HG03378 (cell line): ENCODE data around the gene NEDD4L.

ENCODE experiments used
- ATAC-seq: cut with Tn5 transposase; IDR thresholded peaks from one replicate; pipeline ENCODE4 v1.9.1; 2021; ENCODE audit warnings: mild to moderate bottlenecking, moderate library complexity; ENCODE audit not compliant: unreplicated experiment

The NEDD4L gene

DNA sequence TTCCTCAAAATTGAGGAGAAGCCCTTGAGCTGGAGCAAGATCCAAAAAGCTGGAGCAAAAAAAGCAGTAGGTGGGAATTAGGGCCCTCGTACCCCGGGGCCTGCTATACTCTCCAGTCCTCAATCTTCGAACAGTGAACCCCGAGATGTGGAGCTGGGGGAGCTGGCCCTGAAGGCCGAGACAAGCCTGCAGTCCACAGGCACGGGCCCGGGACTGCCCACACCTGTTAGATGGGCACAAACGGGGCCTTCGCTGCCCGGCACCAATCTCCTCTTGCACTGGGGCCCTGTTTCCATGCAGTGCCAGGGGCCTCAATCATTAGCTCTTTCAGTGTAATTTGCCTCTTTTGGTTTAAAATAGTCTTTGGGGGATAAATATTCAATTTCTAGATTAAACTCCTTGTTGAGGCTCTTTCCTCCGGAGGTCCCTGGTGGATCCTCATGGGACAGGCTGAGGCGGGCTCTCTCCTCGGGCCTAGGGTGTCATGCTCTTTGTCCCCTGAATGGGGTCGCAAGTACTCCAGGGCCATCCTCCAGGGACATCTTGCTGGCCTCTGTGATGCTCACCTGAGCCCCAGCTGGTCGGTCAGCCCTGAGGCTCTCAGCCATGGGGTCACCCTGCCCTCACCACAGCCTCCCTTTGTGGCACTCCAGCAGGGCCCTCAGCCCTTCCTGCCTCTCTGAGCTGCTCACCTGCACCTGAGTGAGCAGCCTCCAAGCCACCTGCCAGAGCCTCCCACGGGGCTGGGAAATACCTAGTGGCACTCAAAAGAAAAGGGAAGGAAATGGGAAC, 361.3 kb downstream of the NEDD4L start:
- no peak for ATAC-seq

DNA sequence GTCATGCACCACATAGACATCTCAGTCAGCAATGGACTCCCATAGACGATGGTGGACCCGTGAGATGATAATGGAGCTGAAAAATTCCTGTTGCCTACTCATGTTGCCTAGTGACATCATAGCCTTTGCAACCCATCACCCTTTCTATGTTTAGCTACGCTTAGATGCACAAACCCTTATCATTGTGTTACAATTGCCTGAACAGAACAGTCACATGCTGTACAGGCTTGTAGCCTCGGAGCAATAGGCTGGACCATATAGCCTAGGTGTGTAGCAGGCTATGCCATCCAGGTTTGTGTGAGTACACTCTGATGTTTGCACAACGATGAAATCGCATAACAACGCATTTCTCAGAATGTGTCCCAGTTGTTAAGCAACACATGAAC, 363.2 kb downstream of the NEDD4L start:
- ATAC-seq, result no peak

DNA sequence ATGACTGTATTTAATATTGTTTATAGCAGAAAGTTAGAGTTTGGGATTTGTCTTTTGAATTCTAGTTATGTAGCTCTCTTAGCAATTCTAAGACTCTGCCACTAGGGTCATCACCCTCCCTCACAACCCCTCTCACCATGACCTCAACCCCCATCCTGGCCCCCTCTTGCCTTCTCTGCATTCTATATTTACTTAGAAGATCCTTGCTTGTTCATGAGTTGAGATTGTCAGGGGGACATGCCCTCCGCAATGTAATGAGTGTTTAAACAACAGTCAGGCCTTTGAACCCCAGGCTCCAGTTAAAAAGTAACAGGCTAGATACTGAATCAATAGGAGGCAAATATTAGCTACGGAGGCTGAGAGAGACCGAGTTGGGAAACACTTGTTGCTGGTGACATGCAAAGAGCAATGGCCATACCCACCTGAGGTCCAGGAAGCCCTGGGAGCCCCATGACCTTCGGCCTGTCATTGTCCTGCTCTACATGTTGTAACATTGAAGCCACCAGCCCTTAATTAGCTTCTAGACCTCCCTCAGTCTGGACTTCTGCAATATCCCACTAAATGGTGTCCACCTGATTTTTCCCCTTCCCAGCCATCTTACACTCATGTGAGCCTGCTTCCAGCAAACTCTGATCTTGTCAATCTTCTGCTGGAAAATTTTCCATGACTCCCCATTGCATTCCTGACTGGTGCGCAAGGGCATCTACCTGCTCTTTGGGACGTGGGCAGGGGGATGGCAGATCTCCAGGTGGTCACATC, 363.8 kb downstream of the NEDD4L start:
- no peak for ATAC-seq

DNA sequence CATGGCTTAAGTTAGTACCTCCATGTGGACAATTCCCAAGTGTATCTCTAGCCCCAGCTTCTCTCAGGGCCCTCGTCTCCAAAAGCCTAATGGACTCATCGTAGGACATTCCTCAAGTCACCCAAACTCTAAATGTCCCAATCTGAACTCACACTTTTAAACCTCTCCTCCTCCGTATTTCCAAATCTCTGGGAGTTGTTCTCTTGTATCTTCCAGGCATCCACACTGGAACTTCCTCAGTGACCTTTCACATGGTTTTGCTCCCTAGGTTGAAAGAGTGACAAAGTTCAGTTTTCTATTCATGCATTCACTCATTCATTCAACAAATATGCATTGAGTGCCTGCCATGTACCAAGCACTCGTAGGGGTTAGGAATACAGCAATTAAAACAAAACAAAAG, 364.6 kb downstream of the NEDD4L start:
- no peak for ATAC-seq

DNA sequence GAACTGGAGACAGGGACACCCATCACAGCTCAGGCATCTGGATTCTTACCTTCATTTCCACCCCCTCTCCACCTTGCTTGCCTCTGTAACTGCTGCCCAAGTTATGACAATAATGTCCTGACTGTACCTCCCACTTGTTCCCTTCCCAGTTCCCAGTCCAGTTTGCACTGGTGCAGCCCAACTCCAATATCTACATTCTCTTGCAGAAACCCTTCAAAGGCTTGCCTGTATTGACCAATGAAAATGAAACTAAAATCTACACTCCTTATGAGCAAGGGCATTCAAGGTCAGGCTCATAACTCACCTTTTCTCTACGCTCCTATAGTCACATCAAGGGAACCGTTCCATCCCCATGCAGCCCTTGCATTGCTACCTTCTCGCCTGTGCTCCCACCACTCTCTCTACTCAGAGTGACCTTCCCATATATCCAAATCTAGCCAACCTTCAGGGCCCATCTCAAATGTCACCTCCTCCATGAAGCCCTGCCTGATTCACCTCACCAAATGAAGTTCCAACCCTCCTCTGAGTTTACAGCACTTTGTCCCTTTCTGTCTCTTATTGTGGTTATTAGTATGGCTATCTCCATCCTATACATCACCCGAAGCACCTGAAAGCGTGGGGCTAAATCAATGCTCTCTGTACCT, 365.9 kb downstream of the NEDD4L start:
- ATAC-seq, result no peak

DNA sequence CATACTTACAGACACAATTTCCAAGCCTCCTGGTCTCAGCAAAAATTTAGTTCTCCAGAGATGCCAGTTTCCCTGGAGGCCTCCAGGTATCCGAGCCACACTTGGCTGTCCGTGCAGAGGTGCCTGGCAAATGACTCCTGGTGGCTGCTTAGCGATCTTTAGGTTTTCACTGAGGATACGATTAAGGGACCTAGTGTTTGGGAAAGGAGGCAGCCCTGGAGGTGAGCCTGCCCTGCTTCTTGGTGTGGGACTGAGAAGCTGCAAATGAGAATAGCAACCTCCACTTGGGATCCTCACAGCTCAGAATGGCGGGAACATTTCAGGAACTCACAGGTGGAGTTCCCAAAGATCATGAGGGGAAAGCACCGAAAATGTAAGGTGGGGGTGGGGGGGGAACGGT, 367.3 kb downstream of the NEDD4L start:
- no peak for ATAC-seq

DNA sequence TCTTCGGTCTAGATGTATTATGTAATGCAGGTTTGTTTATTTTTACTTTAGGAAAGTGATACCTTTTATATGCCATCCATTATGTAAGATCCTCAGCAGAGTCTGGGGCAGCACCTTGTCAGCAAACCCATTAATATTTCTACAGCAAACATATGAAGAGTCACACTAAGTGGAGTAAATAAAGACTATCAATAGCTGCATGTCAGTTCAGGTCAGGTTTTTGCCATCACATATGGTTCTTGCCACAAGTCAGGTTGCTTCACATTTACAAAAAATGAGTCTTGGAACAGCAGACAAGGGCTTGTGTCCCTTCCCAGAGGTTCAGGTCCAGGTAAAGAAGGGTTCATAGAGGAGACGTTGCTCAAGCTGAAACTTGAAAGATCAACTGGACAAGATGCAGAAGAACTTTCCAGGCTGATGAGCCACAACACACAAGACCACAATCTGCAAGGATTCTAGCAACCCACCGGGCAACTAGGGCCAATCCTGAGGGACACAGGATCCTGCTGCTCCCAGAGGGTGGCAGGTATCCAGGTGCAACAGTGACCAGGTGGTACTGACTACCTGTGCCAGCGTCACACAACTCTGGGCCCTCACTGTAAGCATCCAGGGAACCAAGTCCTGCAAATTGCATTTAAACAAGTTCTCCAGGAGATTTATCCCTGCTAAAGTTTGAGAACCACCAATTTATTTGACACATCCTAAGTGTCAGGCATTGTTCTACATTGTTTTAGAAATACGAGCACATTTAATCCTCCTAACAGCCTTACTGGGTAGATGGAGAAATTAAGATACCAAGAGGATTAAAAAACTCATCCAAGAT, 369.0 kb downstream of the NEDD4L start:
- no peak for ATAC-seq

DNA sequence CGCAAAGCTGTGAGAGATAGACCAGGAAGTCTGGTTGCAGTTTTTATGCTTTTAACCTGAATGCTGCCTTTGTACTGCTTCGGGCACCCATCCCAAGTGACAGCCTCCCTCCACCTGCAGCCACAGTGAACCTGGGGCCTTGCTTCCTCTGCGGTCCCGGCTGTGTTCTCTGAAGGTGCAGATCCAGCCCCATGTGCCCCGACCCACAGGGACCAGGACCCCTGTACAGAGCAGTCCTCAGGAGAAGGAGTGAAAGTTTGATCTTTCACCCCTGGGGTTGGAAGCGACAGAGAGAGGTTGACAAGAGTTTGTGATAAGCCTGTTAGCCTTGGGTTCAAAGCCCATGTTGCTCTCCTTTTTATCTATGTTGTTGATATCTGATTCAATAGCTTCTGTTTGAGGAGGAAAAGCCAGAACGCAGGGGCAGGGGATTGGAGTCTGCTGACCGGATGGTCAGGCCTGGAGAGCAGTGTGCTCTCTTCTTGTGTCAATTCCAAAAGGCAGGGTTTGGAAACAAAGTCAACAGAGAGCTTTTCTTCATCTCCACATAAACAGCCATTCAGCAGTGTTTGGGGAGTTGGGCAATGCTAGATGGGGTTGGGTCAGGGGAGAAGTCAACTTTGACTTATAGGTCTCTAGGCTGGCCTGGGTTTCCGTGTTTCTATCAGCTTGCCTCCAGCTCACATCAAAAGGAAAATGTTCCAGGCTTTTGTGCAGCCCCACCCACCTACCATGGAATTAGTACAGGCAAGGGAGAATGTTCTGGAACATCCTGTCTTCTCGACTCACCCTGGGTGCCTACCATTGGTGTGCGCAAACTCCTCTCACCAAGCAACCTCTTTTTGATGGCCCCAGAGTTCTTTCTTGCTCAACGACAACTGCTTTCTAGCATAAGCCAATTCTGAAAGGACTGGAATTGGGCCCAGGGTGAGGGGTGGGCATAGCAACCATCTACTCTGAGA, 369.9 kb downstream of the NEDD4L start:
- no peak for ATAC-seq

DNA sequence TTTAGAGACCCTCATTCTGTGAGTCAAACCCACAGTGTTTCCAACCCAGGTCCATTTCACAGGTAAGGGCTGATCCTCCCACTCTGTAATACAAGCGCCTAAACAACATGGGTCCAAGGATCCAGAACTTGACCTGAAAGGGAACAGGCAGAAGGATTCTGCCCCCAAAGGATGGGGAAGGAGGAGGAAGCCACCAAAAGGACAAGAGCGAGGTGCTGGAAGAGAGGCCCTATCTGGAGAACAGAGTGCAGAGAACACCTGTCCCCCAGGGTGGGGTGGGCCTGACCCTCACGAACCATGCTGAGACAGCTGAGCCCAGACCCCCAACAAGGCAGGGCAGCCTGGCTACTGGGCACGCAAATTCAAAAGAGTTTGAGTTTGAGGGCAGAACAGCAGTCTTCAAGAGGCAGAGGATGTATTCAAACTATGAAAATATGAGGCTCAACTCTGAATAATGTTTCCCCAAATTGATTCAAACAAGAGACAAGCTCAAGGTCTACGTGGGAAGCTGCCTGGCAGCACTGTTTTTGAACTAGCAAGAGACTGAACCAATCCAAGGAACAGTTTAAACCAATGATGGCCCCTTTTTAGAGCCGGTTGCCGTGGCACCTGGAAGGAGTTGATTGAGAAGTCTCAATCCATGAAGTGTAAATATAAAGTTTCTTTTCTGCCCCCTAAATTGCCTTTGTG, 372.1 kb downstream of the NEDD4L start:
- ATAC-seq, result no peak

DNA sequence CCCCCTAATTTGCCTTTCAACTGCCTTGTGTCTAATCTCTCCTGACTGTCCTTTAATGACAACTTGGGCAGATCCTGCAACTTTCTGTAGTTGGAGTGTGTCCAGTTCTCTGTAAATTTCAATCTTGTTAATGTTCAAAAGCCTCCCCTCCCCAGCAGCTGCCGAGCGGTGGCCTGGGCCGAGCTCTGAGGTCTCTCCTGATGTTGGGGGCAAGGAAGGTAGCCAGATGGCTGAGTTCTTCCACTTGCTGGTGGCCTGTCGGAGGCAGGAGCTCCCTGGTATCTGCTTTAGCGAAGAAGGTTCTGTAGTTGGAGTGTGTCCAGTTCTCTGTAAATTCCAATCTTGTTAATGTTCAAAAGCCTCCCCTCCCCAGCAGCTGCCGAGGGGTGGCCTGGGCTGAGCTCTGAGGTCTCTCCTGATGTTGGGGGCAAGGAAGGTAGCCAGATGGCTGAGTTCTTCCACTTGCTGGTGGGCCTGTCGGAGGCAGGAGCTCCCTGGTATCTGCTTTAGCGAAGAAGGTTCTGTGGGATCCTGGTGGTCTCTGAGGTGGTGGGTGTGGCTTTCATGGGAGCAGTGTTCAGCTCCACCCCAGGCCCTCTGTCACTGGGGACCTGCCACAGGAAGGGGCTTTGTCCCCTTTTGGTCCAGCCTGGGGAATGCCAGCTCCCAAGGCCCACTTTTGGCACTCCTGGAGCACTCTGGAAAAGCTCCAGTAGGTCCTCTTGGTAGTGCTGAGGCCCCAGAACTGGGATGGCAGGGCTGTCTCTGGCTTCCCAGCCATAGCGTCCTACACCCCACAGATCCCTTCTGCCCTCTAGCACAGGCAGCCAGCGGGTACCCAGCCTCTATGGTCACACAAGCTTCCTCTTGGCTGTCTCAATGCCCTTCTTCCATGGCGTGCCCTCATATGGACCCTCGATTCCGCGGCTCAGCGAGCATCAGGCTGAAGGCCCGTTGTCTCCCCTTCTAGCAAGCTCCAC, 373.0 kb downstream of the NEDD4L start:
- no peak for ATAC-seq

DNA sequence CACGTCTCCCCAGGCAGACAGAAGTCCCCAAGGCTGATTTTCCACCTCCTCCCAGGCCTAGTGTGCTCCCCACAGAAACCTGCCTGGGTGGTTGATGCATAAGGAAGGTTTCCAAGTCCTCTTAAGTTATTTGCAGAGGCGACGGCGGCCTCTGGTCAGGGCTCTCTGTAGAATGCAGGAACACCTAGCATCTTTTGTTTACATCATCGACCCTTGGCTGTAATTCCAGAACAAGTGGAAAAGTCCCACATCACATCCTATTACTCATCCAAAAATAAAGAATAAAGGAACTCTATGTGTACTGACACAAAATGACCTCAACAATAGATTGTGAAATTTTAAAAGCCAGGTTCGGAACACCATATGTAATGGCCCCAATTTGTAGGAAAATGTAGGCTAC, 373.7 kb downstream of the NEDD4L start:
- no peak for ATAC-seq

DNA sequence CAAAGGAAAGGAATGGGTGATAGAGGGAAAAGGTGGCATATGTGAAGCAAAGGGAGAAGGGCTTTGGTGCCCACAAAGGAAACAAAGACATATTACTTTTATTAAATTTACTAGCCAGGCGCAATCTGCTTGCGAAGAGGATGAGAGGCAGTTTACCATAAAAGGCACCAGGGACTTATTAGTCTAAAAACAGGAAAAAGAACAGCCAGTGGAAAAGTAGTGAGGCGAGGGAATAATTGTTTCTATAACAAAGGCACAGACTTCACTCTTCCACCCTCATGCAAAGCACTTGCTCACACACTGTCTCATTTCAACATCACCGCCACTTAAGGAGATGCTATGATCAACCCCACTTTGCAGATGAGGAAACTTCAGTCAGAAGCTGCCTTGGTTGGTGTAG, 374.3 kb downstream of the NEDD4L start:
- no peak for ATAC-seq

DNA sequence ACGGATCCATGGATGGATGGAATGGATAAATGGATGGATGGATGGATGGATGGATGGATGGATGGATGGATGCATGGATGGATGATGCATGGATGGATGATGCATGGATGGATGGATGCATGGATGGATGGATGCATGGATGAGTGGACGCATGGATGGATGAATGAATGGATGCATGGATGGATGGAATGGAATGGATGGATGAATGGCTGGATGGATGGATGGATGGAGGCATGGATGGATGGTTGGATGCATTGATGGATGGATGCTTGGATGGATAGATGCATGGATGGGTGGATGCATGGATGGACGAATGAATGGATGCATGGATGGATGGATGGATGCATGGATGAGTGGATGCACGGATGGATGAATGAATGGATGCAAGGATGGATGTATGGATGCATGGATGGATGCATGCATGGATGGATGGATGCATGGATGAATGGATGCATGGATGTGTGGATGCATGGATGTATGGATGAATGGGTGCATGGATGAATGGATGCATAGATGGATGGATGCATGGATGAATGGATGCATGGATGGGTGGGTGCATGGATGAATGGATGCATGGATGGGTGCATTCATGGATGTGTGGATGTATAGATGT, 375.7 kb downstream of the NEDD4L start:
- ATAC-seq, result no peak

DNA sequence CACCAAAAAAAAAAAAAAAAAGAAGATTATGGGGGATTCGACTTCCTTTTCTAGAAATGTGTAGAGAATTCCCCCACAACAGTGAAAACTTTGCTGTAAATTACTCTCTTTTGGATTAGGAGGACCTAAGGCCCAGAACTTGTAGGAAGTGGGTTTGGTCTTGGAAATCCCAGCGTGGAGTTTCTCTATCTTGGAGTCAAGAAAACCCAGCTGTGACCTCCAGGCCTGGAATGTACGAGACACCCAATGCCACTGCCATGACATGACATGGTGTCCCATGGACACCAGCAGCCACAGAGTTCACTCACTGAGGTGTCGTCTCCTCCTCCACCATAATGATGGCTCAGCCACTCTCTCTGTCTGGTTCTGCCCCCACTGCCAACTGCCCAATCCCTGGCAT, 382.6 kb downstream of the NEDD4L start:
- no peak for ATAC-seq

DNA sequence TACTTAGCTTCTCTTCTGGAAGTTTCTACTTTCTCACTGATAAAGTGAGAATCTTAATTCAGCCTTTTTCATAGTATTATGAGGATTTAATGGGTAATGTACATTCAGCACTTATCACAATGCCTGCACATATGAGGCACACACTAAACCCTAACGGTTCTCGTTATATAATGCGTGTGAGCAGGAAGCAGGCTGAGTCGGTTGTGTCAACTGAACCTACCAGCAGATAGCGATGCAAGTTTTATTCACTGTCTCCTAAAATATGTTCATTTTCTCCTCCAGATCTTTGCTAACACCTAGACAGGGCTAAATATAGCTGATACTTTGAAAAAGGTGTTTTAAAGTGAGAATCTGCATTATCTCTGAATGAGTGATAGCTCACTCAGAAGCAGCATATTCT, 383.3 kb downstream of the NEDD4L start:
- no peak for ATAC-seq

DNA sequence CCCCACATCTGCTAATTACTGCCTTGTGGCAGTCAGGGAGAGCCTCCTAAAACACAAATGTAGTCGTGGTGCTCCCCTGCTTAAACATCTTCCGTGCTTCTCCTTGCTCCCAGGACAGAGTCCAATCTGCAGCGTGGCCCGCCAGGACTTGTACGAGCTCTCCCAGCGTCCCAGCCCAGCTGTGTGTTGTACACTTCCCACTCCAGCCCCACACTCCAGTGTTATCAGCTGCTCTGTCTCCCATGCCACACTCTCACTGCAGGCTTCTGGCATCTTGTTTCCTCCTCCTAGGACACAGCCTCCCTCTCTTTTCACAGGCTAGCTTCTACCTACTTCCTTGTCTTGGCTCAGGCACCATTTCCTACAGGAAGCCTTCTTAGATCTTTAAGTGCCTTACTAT, 385.4 kb downstream of the NEDD4L start:
- ATAC-seq, result no peak

DNA sequence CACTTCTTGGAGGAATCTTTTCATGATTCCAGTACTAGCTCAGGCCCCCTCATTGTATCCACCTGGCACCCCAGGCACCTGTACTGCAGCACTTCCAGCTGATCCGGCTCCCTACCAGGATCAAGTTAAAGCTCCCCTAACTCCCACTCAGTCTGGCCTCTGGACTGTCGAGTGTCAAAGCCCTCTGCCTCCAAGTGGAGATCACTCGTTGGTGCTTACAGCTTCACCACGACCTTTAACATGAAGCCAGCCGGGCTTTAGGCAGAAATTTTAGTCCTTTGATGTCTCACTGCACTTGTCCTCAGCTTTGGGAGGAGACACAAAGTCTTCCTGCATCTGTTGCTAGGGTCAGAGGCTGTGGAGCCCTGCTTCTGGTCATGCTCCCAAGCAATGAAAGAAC, 387.2 kb downstream of the NEDD4L start:
- ATAC-seq, result no peak
